ENCODE data around the gene HLA-DPB1.

DNA sequence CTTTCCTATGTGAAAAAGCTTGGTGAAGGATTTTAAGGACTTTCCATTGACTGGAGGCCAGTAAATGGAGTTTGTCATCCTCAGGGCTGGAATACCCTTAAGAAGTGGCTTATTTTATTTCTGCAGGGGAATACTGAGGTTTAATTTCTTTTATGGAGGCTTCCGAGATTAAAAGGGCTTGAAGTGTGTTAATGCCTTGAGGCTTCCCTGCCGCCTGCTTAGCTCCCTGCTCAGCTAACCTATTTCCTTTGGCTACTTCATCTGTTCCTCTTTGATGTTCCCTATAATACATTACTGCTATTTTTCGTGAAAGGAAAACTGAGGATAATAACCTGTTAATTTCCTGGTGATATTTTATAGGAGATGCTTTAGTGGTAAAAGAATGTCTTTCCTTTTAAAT, 44.2 kb downstream of the HLA-DPB1 start:
- TF ChIP-seq POLR2A (IDR thresholded peaks at IDR 0.05) (no peak), CTCF (IDR thresholded peaks at IDR 0.05) (no peak)

Data from vagina (tissue), 2 donors.